Kidney epithelial cell (primary cell): ENCODE measurements around the gene CPLX1. TPM values are rescaled to one million over a fixed set of nuclear protein-coding genes. Genes with fewer than 3 reads are reported as not detected.

Experiments used
- DNase-seq: peaks from one replicate; pipeline ENCODE4 v3.0.0-alpha.2; 2010; ENCODE audit warnings: low read depth
- H3K27me3 ChIP-seq: 2 replicates; pipeline ENCODE4 v1.6.0; 2011; ENCODE audit warnings: low read length; ENCODE audit not compliant: control insufficient read depth, insufficient read depth
- H3K36me3 ChIP-seq: 2 replicates; pipeline ENCODE4 v1.5.1; 2011; ENCODE audit warnings: low read length; ENCODE audit not compliant: control insufficient read depth, insufficient read depth
- H3K4me3 ChIP-seq: 2 replicates; pipeline ENCODE4 v1.5.1; 2011; ENCODE audit warnings: low read depth, mild to moderate bottlenecking, control low read depth, low read length
- total RNA-seq: library from RNA; depleted of rRNA; stranded (reverse); fragments of >200 nt; gene quantifications from 2 replicates; pipeline ENCODE4 v1.2.3, GENCODE V29; 2015
- TF ChIP-seq, protein P1 (sequence below): IDR thresholded peaks from 2 replicates; pipeline ENCODE4 v1.5.1; 2011; ENCODE audit warnings: mild to moderate bottlenecking, moderate library complexity, low read length, control low read depth, inconsistent platforms; ENCODE audit not compliant: insufficient read depth, poor library complexity, severe bottlenecking

The CPLX1 gene
- total RNA-seq, 1 donor from 2014 or later = 0.17 TPM

DNA sequence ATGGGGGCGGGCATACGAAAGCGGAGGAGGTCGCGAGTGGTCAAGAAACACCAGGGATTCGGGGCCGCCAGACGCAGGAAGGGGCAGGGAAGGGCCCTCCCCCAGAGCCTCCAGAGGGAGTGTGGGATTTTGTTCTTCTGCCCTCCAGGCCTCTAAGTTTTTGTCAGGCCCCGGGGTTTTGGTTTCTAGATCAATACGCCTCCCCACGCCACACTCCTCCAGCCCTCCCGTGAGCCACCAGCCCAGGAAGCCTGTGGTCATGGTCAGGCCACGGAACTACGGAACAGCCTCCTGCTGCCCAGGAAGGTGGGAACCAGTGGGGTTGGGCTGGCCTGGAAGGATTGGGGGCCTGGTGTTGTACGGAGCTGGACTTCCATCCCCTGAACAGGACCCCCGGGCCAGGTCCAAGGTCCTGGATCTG lies 38.4 kb downstream of the CPLX1 start:
- no peak overlapping the region for H3K4me3 ChIP-seq
- DNase-seq = no peak
- peaks cover 66% of the 10 kb centered on the region for H3K27me3 ChIP-seq
- TF ChIP-seq, protein P1, sequence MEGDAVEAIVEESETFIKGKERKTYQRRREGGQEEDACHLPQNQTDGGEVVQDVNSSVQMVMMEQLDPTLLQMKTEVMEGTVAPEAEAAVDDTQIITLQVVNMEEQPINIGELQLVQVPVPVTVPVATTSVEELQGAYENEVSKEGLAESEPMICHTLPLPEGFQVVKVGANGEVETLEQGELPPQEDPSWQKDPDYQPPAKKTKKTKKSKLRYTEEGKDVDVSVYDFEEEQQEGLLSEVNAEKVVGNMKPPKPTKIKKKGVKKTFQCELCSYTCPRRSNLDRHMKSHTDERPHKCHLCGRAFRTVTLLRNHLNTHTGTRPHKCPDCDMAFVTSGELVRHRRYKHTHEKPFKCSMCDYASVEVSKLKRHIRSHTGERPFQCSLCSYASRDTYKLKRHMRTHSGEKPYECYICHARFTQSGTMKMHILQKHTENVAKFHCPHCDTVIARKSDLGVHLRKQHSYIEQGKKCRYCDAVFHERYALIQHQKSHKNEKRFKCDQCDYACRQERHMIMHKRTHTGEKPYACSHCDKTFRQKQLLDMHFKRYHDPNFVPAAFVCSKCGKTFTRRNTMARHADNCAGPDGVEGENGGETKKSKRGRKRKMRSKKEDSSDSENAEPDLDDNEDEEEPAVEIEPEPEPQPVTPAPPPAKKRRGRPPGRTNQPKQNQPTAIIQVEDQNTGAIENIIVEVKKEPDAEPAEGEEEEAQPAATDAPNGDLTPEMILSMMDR = no peak
- no peaks in the 10 kb centered on the region for H3K36me3 ChIP-seq

DNA sequence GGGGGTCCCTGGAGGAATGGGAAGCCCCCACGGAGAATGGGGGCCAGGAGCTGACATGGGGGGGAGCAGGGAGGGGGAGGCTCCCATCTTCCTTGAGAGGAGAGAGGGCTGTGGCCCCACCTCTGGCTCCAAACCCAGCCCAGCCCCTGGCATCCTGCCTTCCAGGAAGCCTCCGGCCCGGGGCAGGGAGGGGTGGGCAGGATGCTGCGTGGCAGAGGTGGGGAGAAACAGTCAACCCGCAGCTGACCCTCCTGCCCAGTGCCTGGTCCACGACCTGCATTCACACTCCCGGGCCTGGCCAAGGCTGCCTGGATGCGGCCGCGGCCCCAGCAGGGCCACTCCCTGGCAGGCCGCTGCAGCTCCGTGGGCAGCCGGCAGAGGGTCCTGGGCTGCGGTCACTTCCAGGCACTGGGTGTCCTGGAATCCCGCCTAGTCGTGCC lies 39.0 kb downstream of the CPLX1 start:
- DNase-seq = no peak
- Histone ChIP-seq H3K27me3 (peaks cover 59% of the 10 kb centered on the region), H3K36me3 (no peaks in the 10 kb centered on the region), H3K4me3 (no peak overlapping the region)
- TF ChIP-seq, protein P1 = peak; percentile 41

DNA sequence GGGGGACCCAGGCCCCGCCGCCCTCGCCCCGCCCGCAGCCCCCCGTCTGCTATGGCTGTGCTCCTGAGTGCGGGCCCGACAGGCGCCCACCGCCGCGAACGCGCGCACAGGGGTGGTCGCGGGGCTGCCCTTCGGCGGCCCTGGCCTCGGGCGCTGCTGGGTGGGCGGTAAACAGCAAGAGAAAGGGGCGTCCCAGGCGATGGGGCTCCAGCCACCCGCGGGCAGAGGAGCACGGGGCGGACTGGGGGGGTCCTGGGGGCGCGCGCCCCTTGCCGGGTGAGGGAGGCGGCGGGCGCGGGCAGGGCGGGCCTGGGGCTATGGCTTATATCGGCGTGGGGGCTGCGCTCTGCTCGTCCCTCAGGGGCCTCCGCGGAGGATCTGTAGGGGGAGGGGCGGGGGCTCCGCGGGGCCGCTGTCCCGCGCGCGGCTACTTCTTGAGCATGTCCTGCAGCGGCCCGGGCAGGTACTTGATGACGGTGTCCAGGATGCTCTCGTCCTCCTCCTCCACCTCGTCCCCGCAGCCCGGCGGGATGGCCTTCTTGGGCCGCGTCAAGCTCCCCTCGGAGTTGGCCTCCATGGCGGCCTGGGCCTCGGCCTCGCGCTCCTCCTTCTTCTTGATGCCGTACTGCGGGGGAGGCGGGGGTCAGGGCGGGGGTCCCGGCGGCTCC lies 39.7 kb downstream of the CPLX1 start:
- TF ChIP-seq, protein P1 = no peak
- Histone ChIP-seq H3K36me3 (no peaks in the 10 kb centered on the region), H3K4me3 (no peak overlapping the region), H3K27me3 (peaks cover 53% of the 10 kb centered on the region)
- DNase-seq = no peak

DNA sequence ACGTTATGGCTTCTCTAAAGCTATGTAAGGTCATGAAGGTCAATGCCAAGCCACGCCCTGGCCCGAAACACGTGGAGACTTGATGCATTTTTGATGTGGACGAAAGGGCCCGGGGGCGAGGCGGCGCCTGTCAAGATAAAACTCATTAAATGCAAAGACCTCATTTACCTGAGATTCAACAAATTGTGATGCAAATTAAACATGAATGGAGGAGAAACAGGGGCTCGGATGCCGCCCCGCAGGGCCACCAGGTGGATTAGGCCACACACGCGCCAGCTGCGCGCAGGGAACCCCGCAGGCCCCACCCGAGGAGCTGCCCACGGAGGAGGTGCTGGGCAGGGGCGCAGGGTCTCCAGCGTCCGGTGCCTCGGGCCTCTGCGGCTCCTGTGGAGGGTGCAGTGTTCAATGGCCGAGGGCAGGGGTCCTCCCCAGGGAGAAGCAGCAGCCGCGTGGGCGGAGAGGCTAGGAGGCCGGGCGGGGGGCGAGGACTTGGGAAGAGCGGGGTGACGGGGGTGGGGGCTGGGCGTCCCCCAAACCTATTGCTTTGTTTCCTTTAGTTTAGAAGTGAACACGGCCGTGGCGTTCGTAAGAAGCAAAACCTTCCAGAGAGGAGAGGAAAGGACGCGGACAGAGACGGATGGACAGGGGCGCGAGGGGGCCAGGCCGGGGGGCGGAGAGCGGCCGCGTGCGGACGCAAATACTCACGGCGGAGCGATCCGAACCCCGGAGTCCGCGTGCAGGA lies 40.4 kb downstream of the CPLX1 start:
- TF ChIP-seq, protein P1 = no peak
- Histone ChIP-seq H3K36me3 (no peaks in the 10 kb centered on the region), H3K27me3 (peaks cover 48% of the 10 kb centered on the region), H3K4me3 (no peak overlapping the region)
- DNase-seq = no peak

DNA sequence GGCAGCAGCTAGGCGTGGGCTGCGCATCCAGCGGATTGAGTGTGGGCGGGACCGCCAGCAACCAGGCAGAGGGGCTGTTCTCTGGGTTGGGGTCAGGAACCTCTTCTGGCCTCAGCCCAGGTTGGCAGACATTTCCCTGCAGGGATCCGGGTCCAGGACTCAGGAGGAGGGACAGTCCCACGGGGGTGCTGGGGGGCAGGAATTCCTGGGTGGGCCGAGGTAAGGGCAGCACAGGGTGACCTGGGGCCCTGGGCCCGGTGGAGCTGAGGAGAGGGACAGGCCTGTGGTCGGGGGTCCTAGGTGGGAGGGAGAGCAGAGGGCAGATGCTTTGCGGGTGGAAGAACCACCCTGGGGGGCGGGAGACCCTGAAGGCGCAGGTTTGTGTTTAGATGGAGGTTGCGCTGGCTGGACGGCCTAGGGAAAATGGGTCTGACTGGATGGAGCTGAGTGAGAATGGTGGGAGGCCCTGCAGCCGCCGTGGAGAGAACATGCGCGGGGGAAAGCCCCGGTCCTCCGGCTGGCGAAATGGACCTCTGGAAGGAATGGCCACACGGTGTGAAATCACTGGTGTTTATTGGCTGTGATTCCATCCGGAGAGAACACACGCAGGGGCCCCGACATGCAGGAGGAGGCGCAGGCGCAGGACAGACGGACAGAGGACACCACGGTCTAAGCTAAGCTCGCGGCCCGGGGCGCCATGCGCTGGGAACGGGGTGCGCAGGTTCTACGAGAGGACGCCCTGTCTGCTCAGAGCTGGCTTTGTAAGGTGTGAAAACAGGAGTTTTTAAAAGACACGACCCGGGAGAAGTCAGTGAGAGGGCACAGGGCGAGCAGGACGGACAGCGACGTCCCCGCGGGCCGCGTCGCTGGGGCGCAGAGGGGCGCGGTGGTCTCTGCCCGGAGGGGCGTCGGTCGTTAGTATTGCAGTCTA lies 41.3 kb downstream of the CPLX1 start:
- H3K4me3 ChIP-seq = no peak overlapping the region
- TF ChIP-seq, protein P1 = no peak
- no peak for DNase-seq
- H3K27me3 ChIP-seq = peaks cover 45% of the 10 kb centered on the region
- H3K36me3 ChIP-seq = no peaks in the 10 kb centered on the region
